CD4-positive, CD25-positive, alpha-beta regulatory T cell (primary cell): Measurements from ENCODE around the gene OCSTAMP. TPM values are rescaled to one million over a fixed set of nuclear protein-coding genes. Genes with fewer than 3 reads are reported as not detected.

Source experiments
- ATAC-seq, 2 donors: fragments of 150-1000 bp; cut with Tn5 transposase; one replicate each; pipeline ENCODE4 v1.10.0; 2021; ENCODE audit warnings: low read depth in 2 of 2, moderate number of reproducible peaks in 2 of 2, moderate library complexity in 1 of 2
- DNase-seq, 3 donors: peaks; one replicate each; pipeline versions ENCODE4 v3.0.0 to v3.0.0-alpha.2; 2012 to 2022; ENCODE audit warnings: mixed read lengths in 1 of 3
- H3K27ac ChIP-seq: one replicate; pipeline ENCODE4 v1.7.0; 2013; ENCODE audit warnings: mild to moderate bottlenecking, low read length; ENCODE audit not compliant: insufficient read depth, poor library complexity, severe bottlenecking
- H3K27me3 ChIP-seq: one replicate; pipeline ENCODE4 v1.7.0; 2013; ENCODE audit warnings: low read length; ENCODE audit not compliant: control insufficient read depth, insufficient read depth
- H3K36me3 ChIP-seq: one replicate; pipeline ENCODE4 v1.7.0; 2013; ENCODE audit warnings: mild to moderate bottlenecking, low read length, moderate library complexity; ENCODE audit not compliant: control insufficient read depth, insufficient read depth
- H3K4me1 ChIP-seq: 2 replicates; pipeline ENCODE4 v1.7.0; 2013; ENCODE audit warnings: mild to moderate bottlenecking, low read length; ENCODE audit not compliant: insufficient read depth, control insufficient read depth, poor library complexity, severe bottlenecking
- H3K4me3 ChIP-seq: one replicate; pipeline ENCODE4 v1.7.0; 2013; ENCODE audit warnings: low read depth, mild to moderate bottlenecking, low read length, moderate library complexity
- H3K9me3 ChIP-seq, 2 experiments: 1 replicate in 1 of 2; 2 replicates in 1 of 2; pipeline ENCODE4 v1.7.0; 2013; ENCODE audit warnings: low read length in 2 of 2, mild to moderate bottlenecking in 1 of 2, moderate library complexity in 1 of 2; ENCODE audit not compliant: control insufficient read depth in 2 of 2
- H3K27ac Mint-ChIP-seq, 3 donors: one replicate each; pipeline ENCODE4 v1.8.0; 2020 to 2022; ENCODE audit warnings: mild to moderate bottlenecking in 3 of 3, mixed read lengths in 3 of 3, moderate library complexity in 2 of 3
- H3K27me3 Mint-ChIP-seq: one replicate; pipeline ENCODE4 v1.8.0; 2022; ENCODE audit warnings: mild to moderate bottlenecking, mixed read lengths
- H3K36me3 Mint-ChIP-seq: one replicate; pipeline ENCODE4 v1.8.0; 2020; ENCODE audit warnings: mixed read lengths
- H3K4me1 Mint-ChIP-seq, 4 donors: one replicate each; pipeline ENCODE4 v1.8.0; 2020 to 2022; ENCODE audit warnings: mixed read lengths in 4 of 4, mild to moderate bottlenecking in 1 of 4
- H3K4me3 Mint-ChIP-seq, 4 donors: one replicate each; pipeline ENCODE4 v1.8.0; 2020 to 2022; ENCODE audit warnings: mild to moderate bottlenecking in 4 of 4, mixed read lengths in 4 of 4, moderate library complexity in 3 of 4
- H3K9me3 Mint-ChIP-seq, 7 donors: one replicate each; pipeline ENCODE4 v1.8.0; 2020 to 2022; ENCODE audit warnings: mixed read lengths in 7 of 7, mild to moderate bottlenecking in 3 of 7, moderate library complexity in 2 of 7
- polyA plus RNA-seq, 4 donors: library from polyadenylated mRNA; unstranded; fragments of 300-500 nt; fragmentation: Illumina TruSeq; gene quantifications; one replicate each; pipeline ENCODE4 v1.2.3, GENCODE V29; 2021
- total RNA-seq: library from RNA; stranded (reverse); gene quantifications from one replicate; pipeline ENCODE4 v1.2.3, GENCODE V29; 2022

Gene OCSTAMP
- total and polyA plus RNA-seq, 5 donors from 2014 or later, result not detected

GRCh38 chr20:46494077-46494476 is 56.4 kb downstream of the OCSTAMP start:
- no peaks in the 10 kb centered on the region for H3K9me3 ChIP-seq
- no peaks in the 10 kb centered on the region for H3K4me1 ChIP-seq
- no peak overlapping the region for H3K4me3 ChIP-seq
- H3K27ac ChIP-seq, result no peak overlapping the region
- no peak overlapping the region for H3K4me3 Mint-ChIP-seq
- H3K4me1 Mint-ChIP-seq, result no peaks in the 10 kb centered on the region
- no peak for ATAC-seq
- DNase-seq, result no peak
- no peaks in the 10 kb centered on the region for H3K36me3 Mint-ChIP-seq
- H3K27me3 Mint-ChIP-seq, result peaks cover 43% of the 10 kb centered on the region
- peaks cover 8% of the 10 kb centered on the region for H3K27me3 ChIP-seq
- no peak overlapping the region for H3K27ac Mint-ChIP-seq
- H3K9me3 Mint-ChIP-seq, result peaks cover 0 to 7% (median 3%) of the 10 kb centered on the region in 7 donors
- H3K36me3 ChIP-seq, result no peaks in the 10 kb centered on the region

GRCh38 chr20:46491354-46491753 is 59.1 kb downstream of the OCSTAMP start:
- Histone ChIP-seq H3K9me3 (no peaks in the 10 kb centered on the region), H3K4me3 (no peak overlapping the region), H3K4me1 (no peaks in the 10 kb centered on the region), H3K36me3 (no peaks in the 10 kb centered on the region), H3K27me3 (peaks cover 17% of the 10 kb centered on the region), H3K27ac (no peak overlapping the region)
- Mint-ChIP-seq H3K4me1 (no peaks in the 10 kb centered on the region), H3K27ac (no peak overlapping the region), H3K4me3 (no peak overlapping the region), H3K27me3 (peaks cover 54% of the 10 kb centered on the region), H3K9me3 (peaks cover 0 to 2% (median 0%) of the 10 kb centered on the region in 7 donors), H3K36me3 (no peaks in the 10 kb centered on the region)
- no peak for ATAC-seq
- DNase-seq, result no peak

Other genes starting within 250 kb of the OCSTAMP start
- not detected for gene CDH22, start 242.2 kb downstream of the OCSTAMP start, total RNA-seq
- gene CDH22, start 242.2 kb downstream of the OCSTAMP start, polyA plus RNA-seq, result not detected
- 84.9 TPM for gene ELMO2, start 144.0 kb downstream of the OCSTAMP start, total RNA-seq
- 10 to 100 TPM; 37.7 to 56.1 (median 43.5) TPM for gene ELMO2, start 144.0 kb downstream of the OCSTAMP start, polyA plus RNA-seq
- gene ZNF334, start 37.1 kb downstream of the OCSTAMP start, total RNA-seq, result 0.25 TPM
- gene ZNF334, start 37.1 kb downstream of the OCSTAMP start, polyA plus RNA-seq, result under 1 TPM in 3 of 4 donors, not detected in 1; 0.14 to 0.22 (median 0.19) TPM
- gene SLC13A3, start 100.8 kb upstream of the OCSTAMP start, total RNA-seq, result 0.67 TPM
- gene SLC13A3, start 100.8 kb upstream of the OCSTAMP start, polyA plus RNA-seq, result not detected
- gene TP53RK, start 138.8 kb upstream of the OCSTAMP start, total RNA-seq, result 6.6 TPM
- gene TP53RK, start 138.8 kb upstream of the OCSTAMP start, polyA plus RNA-seq, result 10 to 100 TPM; 17.7 to 23.6 (median 19.3) TPM
- not detected for gene SLC2A10, start 159.0 kb upstream of the OCSTAMP start, total RNA-seq
- gene SLC2A10, start 159.0 kb upstream of the OCSTAMP start, polyA plus RNA-seq, result not detected